ENCODE measurements around the gene PRSS56.
"Not testable (repeated sequence)": the region's sequence is repeated elsewhere in the genome, so short reads cannot be mapped to it uniquely, and the experiment has no call there.

PRSS56 gene

GRCh38 chr2:232542715-232543467 is 22.7 kb downstream of the PRSS56 start:
- no peak for DNase-seq

- no peak for DNase-seq
Measured at GRCh38 chr2:232543491-232543890, 23.3 kb downstream of the PRSS56 start.

- no peak for DNase-seq
Measured at GRCh38 chr2:232543928-232544631, 23.9 kb downstream of the PRSS56 start.

GRCh38 chr2:232544674-232545073 is 24.5 kb downstream of the PRSS56 start:
- DNase-seq = no peak

- DNase-seq = no peak
Measured at GRCh38 chr2:232545511-232546375, 25.6 kb downstream of the PRSS56 start.

GRCh38 chr2:232547991-232548390 is 27.8 kb downstream of the PRSS56 start:
- no peak for DNase-seq

GRCh38 chr2:232549655-232550353 is 29.6 kb downstream of the PRSS56 start:
- DNase-seq = no peak

GRCh38 chr2:232550354-232551249 is 30.4 kb downstream of the PRSS56 start, which contains the start of the genes EIF4E2 and TIGD1:
Gene EIF4E2 (plus strand): TSS chr2:232550689. CDS start chr2:232550725, 36 bp downstream.
Gene TIGD1 (minus strand): TSS chr2:232550557. CDS start chr2:232549882, 675 bp downstream.
- peak; percentile 91 for DNase-seq

GRCh38 chr2:232551250-232551638 is 31.1 kb downstream of the PRSS56 start:
- DNase-seq = peak; percentile 12

GRCh38 chr2:232551776-232552175 is 31.6 kb downstream of the PRSS56 start:
- DNase-seq = no peak

GRCh38 chr2:232556426-232556825 is 36.2 kb downstream of the PRSS56 start:
- DNase-seq = no peak

GRCh38 chr2:232562515-232563151 is 42.4 kb downstream of the PRSS56 start:
- DNase-seq = no peak

- DNase-seq = no peak
Measured at GRCh38 chr2:232563580-232563979, 43.4 kb downstream of the PRSS56 start.

GRCh38 chr2:232567721-232568120 is 47.5 kb downstream of the PRSS56 start:
- DNase-seq = no peak

- no peak for DNase-seq
Measured at GRCh38 chr2:232568161-232568560, 48.0 kb downstream of the PRSS56 start.

- DNase-seq = no peak
Measured at GRCh38 chr2:232569541-232569940, 49.4 kb downstream of the PRSS56 start.

GRCh38 chr2:232570481-232570880 is 50.3 kb downstream of the PRSS56 start:
- not testable (repeated sequence) for DNase-seq

GRCh38 chr2:232571026-232571474 is 50.9 kb downstream of the PRSS56 start:
- DNase-seq = no peak

- DNase-seq = no peak
Measured at GRCh38 chr2:232573042-232573441, 52.9 kb downstream of the PRSS56 start.

GRCh38 chr2:232573771-232574435 is 53.7 kb downstream of the PRSS56 start:
- no peak for DNase-seq
